SK-N-MC (cell line): ENCODE results near the gene ZDHHC22.

Experiments used
- EZH2 ChIP-seq: fragments of 200-600 bp; sonication (generic); IDR thresholded peaks from one replicate; pipeline ENCODE4 v1.6.1; 2017; ENCODE audit warnings: antibody characterized with exemption
- POLR2AphosphoS5 ChIP-seq: IDR thresholded peaks from 2 replicates; pipeline ENCODE4 v1.6.1; 2012; ENCODE audit warnings: mild to moderate bottlenecking, low read depth, low read length, borderline replicate concordance

DNA sequence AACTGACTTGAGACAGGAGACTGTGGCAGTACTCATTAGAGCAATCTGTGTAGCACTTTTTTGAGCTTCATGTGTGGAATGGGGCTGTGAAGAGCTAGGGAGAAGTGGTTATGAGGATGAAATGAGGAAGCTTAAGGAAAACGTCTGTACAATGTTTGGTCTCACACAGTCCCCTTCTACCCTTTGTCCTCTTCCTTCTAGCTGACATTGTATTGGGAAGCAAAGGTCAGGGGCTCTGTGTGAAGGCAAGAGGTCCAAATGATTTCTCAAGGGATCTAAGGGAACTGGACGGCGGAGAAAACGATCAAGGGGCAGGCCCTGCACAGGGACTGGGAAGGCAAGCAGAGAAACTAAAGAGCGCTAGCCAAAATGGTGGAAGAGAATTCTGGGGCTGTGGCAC lies 56.6 kb downstream of the ZDHHC22 start:
- TF ChIP-seq POLR2AphosphoS5 (no peak), EZH2 (no peak)
